ENCODE data around the gene EVI2B.

GRCh38 chr17:31320791-31321190, 6.9 kb upstream of the EVI2B start:
- TF ChIP-seq CTCF (conservative IDR thresholded peaks at IDR 0.05 in 1 of 2, IDR thresholded peaks at IDR 0.05 in 1 of 2; ENCODE audit: extremely low read depth in 1 of 2, insufficient read depth in 1 of 2, low read depth in 1 of 2, low read length in 2 of 2) (no peak), EZH2 (IDR thresholded peaks at IDR 0.05; ENCODE audit: borderline replicate concordance, low read length) (no peak)

All from mammary epithelial cell (primary cell).